ENCODE results near the gene SOD3.

SOD3 gene

GRCh38 chr4:24777536-24778463 is 17.6 kb upstream of the SOD3 start:
- DNase-seq: no peak

GRCh38 chr4:24778464-24779225 is 16.7 kb upstream of the SOD3 start:
- DNase-seq: no peak

DNA sequence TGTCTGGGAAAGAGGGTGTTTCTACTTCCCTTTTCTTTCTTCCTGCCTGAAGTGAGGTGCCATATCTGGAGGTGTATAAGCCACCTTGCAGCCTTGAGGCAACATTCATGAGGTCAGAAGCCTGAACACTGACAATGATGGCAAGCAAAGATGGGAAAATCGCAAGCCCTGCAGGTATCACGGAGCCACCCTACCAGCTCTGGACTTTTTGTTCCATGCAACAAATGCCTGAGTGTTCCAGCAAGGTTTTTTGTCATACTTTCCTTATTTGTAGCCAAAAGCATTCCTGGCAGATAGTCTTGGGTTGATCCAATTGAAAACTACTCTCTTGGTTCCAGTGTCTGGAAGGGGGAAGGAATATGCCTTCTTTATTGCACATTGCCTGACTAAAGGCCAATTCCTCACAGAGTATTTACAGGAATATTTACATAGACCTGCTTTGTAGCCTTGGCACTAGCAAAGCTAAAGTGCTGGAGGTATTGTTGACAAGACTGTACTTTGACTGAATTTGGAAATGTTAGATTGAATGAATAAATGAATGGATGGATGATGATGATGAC is 14.4 kb upstream of the SOD3 start:
- DNase-seq: no peak

DNA sequence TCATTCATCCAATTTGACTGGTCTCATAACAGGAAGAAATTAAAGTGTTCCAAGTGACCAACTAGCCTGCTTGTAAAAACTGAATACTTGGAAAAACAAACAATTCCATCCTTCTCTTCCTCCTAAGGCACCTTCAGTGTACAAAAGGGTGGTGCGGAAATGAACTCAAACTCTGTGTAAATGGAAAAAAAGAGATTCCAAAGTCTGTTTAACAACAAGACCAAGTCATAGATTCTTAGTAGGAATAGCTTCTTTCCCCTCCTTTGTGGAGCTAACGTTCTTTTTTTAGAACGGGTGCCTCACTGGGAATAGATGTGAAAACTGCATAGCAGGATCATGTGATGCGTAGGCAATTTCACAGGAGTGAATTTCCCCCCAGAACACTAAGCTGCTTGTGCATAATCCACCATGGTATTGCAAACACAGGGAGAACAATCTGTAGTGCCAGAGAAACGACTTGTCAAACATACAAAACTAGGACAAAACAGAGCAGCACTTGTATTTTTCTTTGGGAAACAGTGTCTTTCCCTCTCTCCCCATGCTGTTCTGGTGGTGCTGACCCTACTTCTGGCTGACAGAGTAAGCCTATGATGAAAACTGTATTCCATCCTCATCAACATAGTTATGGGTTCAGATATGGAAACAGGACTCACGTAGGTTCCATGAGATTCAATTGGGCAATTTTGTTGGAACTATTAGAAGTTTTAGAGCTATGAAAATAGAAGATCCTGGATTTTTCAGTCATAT is 13.2 kb upstream of the SOD3 start:
- DNase-seq: no peak

DNA sequence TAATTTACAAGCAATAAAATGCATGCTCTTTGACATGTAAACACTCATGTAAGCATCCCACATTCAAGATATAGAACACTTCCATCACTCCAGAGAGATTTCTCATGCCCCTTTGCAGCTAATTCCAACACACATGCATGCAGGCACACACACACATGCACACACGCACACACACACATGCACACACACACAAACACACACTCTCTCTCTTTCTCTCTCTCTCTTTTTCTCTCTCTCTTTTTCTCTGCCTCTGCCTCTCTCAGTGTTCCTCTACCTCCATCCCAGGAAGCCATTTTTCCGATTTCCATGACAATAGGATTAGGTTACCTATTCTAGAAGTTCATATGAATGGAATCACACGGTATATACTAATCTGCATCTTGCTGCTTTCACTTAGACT is 11.9 kb upstream of the SOD3 start:
- DNase-seq: no peak

- DNase-seq: no peak
Measured at GRCh38 chr4:24791043-24791442, 4.3 kb upstream of the SOD3 start.

DNA sequence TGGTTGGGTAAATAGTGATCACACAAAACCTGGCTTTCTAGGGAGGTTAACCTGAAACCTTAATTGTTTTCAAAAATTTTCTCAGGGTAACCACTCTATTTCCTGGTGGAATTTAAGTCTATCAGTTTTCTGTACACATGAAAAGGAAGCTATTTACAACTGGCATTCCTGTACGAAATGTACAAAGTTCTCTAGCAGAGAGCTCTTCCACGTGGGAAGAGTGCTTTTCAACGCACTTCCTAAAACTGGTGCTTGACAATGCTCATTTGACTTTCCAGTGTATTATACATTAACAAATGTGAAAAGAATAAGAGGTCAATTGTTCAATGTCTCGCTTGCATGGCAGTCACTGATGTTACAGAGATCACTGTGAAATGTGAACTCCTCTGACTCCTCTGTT is 2.8 kb upstream of the SOD3 start:
- DNase-seq: no peak

DNA sequence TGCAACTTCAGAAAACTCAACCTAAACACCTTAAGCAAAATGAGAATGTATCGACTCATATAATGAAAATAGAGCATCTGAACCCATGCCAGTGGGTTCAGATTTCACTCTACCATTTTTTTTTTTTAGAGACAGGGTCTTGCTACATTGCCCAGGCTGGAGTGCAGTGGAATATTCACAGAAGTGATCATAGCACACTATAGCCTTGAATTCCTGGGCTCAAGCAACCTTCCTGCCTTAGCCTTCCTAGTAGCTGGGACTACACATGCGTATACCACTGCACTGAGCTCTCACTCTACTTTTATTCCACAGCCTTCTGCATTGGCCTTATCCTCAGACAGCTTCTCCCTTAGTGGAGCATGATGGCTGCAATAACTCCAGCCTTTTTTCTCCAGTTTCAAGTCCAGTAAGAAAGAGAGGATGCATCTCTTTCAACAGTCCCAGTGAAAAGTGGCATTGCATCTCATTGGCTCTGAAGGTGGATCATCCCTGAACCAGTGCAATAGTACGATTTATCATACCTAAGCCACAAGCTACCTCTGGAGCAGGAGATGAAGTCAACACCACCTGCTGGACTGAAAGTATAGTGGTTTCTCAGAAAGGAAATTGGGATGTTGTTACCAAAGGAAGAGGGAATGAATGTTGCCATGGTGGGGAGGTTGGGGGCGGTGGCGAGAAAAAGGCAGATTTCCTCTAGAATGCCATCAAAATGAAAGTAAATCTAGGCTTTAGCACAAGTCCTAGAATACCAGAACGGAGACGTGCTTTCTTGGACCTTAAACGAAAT is 2.0 kb upstream of the SOD3 start:
- no peak for DNase-seq

DNA sequence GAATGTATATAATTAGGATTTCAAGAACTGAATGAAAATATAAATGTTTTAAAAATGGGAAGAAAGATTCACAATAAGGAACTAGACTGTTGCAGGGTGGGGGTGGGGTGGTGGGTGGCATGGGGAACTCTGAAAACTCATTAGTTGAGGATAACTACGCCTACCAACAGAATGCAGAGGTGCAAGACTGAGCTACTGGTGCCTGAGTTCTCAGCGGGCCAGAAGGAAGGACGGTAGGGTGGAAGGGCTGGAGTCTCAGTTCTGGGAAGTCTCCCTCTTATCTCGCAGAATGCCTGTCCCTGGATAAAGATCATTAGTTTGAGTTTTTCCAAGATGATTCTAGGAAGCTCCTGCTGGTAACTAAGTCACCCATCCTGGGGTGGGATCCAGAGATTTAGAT is 1.3 kb upstream of the SOD3 start:
- DNase-seq: no peak

- no peak for DNase-seq
Measured at GRCh38 chr4:24794480-24794879, 893 bp upstream of the SOD3 start.

DNA sequence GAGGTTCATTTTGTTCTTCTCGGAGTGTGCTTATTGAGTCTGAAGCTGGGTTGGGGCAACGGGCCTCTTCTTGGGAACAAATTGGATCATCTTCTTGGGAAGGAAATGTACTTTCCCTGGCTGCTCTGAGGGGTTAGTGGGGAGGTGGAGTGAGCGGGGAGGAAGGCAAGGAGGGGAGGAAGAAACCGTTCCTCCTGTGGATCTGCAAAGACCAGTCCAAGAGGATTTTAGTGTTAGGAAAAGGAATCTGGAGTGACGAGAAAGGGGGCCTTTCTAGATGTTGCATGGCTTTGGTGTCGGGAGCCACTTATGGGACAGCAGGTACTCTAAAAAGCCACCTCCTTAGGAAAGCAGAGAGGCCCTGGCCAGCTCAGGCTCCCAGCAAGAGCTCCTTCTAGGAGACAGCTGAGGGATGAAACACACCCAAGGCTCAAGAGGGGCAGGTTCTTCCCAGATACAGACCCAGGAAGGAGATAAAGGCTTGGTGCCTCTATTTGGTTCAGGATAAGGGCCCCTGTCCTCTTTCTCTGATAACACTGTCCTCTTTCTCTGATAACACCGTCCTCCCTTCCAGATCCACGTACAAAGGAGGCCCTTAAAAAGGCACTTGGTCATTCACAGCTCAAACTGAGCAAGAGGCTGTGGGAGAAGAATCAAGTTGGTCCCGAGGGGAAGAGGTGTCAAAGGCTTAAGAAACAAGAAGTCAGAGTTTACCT is 451 bp downstream of the SOD3 start:
- DNase-seq: no peak

DNA sequence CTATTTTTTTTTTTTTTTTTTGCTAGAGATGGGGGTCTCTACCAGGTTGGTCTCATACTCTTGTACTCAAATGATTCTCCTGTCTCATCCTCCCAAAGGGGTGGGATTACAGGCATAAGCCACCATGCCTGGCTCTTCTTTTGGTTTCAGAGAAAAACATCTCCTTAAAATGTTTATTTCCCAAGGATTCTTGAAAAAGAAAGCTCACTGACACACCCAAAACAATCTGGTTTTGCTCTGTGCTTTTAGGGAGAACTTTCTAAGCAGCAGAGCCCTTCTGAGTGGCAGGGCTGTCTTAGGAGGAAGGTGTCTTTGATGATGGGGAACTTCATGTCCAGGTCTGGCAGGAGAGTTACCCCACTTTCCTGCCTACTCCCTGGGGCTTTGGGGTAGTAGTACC is 1.2 kb downstream of the SOD3 start:
- no peak for DNase-seq

- no peak for DNase-seq
Measured at GRCh38 chr4:24798036-24798610, 2.8 kb downstream of the SOD3 start.

- DNase-seq: no peak
Measured at GRCh38 chr4:24799196-24799543, 3.8 kb downstream of the SOD3 start.

DNA sequence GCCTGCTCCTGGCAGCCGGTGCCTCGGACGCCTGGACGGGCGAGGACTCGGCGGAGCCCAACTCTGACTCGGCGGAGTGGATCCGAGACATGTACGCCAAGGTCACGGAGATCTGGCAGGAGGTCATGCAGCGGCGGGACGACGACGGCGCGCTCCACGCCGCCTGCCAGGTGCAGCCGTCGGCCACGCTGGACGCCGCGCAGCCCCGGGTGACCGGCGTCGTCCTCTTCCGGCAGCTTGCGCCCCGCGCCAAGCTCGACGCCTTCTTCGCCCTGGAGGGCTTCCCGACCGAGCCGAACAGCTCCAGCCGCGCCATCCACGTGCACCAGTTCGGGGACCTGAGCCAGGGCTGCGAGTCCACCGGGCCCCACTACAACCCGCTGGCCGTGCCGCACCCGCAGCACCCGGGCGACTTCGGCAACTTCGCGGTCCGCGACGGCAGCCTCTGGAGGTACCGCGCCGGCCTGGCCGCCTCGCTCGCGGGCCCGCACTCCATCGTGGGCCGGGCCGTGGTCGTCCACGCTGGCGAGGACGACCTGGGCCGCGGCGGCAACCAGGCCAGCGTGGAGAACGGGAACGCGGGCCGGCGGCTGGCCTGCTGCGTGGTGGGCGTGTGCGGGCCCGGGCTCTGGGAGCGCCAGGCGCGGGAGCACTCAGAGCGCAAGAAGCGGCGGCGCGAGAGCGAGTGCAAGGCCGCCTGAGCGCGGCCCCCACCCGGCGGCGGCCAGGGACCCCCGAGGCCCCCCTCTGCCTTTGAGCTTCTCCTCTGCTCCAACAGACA is 4.4 kb downstream of the SOD3 start:
- no peak for DNase-seq

DNA sequence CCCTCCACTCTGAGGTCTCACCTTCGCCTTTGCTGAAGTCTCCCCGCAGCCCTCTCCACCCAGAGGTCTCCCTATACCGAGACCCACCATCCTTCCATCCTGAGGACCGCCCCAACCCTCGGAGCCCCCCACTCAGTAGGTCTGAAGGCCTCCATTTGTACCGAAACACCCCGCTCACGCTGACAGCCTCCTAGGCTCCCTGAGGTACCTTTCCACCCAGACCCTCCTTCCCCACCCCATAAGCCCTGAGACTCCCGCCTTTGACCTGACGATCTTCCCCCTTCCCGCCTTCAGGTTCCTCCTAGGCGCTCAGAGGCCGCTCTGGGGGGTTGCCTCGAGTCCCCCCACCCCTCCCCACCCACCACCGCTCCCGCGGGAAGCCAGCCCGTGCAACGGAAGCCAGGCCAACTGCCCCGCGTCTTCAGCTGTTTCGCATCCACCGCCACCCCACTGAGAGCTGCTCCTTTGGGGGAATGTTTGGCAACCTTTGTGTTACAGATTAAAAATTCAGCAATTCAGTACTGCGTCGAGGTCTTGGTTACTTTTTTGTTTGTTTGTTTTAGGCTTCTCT is 5.0 kb downstream of the SOD3 start:
- DNase-seq: no peak

DNA sequence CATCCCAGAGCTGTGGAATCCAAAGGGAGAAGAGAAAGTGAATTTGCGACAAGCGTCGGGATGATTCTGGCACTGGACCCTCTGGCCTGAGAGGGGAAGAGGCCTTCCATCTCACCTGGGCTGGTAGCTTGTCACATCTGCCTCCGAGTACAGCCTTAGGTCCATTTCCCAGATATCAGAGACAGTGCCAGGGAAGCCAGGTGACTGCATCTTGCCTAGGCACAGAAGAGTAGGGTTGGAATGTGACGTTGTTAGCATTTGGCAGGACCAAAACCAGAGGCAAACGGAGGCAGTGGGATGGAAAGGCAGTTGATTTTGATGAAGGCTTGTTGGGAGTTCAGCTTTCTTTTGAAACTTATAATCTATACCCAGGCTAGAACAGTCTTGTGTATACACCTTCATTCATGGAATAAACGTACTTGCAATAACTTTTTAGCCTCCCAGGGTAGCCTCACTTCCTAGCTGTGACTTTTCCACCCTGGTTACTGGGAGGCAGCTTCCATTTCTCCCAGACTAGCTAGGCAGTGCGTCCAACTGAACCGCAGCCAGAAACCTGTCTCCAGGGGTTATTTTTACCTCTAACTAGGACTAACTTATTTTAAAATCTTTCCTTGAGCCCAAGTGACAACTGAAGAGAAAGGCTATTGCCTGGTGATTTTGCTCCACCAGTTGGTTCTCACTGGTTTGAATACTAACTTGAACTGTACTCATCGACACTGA is 5.9 kb downstream of the SOD3 start:
- DNase-seq: no peak

DNA sequence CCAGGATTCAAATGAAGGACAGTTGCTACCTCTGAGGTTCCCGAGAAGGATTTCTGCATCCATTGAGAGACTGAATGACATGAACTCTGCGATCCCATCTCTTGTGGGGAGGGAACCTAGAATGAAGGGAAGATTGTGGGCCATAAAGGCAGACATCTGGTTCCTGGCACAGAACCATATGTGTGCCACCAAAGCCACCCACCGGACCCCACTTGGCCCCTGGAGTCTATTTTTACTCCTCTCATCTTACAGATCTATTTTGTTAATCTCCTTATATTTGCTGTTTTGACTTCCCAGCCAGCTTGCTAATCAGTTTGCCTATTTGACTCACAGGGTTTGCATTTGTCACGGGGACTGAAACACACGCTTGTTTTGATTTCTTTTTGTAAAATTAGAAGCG is 7.3 kb downstream of the SOD3 start:
- DNase-seq: no peak

DNA sequence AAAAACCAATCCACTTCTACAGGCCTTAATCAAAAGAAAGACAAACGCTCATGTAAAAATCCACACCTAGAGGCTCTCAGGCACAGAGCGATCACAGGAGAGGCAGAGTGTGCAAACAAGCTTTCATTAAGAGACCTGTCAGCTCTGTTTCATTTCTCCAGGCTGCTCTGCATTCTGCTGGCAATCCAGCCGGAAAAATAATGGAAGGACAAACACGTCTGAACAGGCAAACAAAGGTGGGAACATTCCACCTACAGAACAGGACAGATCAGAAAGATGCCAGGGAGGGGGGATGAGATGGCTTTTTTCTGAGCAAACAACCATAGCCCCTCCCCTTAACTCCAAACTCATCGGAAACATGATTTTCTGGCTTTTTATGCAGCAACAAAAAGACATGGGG is 9.7 kb downstream of the SOD3 start:
- no peak for DNase-seq

- DNase-seq: no peak
Measured at GRCh38 chr4:24805566-24805965, 10.2 kb downstream of the SOD3 start.

Measured in activated CD4-positive, alpha-beta T cell treated with anti-CD3 and anti-CD28 coated beads, Interleukin-2, amount 50 U/mL, for 48 hours (primary cell).